ENCODE measurements around the gene VPS9D1. TPM values are rescaled to one million over a fixed set of nuclear protein-coding genes. Genes with fewer than 3 reads are reported as not detected.

VPS9D1 gene
- total RNA-seq, 1 donor from 2014 or later, result 3.4 TPM

DNA sequence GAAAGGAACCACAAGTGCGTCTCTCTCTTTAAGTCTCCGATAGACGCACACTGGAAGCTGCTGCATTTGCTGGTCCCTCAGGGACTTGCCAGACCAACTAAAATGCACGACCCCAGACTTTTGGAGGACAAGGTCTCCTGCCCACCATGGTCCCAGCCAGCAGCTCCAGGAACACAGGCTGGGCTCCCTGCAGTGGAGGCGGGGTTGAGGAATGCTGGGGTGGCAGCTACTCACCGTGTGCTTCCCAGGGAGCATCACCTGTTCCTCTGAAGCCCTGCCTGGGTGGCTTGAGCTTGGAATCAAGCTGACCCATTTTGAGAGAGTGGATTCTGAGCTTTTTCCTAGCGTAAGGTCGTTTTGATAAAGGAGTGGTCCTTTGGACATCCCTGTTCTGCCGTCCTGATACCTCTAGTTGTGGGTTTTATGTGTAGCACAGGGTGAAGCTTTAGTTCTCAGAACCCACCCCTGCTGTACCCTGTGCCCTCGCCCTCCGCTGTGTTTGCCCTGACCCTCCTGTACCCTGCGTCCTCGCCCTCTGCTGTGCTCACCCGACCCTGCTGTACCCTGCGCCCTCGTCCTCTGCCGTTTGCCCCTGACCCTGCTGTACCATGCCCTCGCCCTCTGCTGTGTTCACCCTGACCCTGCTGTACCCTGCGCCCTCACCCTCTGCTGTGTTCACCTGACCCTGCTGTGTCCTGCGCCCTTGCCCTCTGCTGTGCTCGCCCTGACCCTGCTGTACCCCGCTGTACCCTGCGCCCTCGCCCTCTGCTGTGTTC is 11.6 kb upstream of the VPS9D1 start:
- H3K36me3 ChIP-seq (ENCODE audit: control insufficient read depth, insufficient read depth, low read length), result peaks cover 47% of the 10 kb centered on the region
- H3K27me3 ChIP-seq (ENCODE audit: control insufficient read depth, insufficient read depth, low read length), result no peaks in the 10 kb centered on the region
- FAIRE-seq, result no peak
- TF ChIP-seq, protein P1, sequence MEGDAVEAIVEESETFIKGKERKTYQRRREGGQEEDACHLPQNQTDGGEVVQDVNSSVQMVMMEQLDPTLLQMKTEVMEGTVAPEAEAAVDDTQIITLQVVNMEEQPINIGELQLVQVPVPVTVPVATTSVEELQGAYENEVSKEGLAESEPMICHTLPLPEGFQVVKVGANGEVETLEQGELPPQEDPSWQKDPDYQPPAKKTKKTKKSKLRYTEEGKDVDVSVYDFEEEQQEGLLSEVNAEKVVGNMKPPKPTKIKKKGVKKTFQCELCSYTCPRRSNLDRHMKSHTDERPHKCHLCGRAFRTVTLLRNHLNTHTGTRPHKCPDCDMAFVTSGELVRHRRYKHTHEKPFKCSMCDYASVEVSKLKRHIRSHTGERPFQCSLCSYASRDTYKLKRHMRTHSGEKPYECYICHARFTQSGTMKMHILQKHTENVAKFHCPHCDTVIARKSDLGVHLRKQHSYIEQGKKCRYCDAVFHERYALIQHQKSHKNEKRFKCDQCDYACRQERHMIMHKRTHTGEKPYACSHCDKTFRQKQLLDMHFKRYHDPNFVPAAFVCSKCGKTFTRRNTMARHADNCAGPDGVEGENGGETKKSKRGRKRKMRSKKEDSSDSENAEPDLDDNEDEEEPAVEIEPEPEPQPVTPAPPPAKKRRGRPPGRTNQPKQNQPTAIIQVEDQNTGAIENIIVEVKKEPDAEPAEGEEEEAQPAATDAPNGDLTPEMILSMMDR (IDR thresholded peaks at IDR 0.05; ENCODE audit: insufficient read depth, low read length, severe bottlenecking), result no peak
- no peak overlapping the region for H3K4me3 ChIP-seq (ENCODE audit: low read depth, low read length)
- DNase-seq (ENCODE audit: low read depth), result no peak

DNA sequence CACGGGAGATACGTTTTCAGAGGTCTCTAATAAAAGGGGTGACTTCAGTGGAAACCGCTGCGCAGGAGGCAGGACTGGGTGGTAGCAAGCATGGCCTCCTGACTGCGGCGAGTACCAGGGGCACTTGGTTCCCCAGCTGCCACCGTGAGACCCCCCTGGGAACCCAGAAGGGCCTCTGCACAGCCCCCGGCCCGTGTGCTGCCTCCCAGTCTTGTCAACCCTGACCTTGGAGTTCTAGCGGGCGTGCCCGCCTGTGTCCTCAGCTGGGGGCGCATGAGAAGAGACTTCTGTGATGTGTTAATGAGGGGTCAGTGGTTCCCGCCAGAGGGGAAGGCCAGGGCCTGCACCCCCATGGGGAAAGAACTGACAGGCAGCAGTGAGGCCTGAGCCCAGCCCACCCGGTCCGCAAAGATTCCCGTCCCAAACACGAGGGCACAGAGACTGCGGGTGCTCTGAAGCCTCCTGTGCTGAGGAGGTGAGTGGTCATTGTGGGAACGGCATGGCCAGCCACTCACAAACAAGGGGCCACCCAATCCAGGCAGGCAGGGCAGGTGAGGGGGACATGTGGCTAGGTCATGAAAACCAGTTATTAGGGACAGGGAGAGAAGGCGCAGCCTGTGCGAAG is 10.0 kb upstream of the VPS9D1 start:
- Histone ChIP-seq H3K27me3 (ENCODE audit: control insufficient read depth, insufficient read depth, low read length) (no peaks in the 10 kb centered on the region), H3K36me3 (ENCODE audit: control insufficient read depth, insufficient read depth, low read length) (peaks cover 47% of the 10 kb centered on the region), H3K4me3 (ENCODE audit: low read depth, low read length) (no peak overlapping the region)
- DNase-seq (ENCODE audit: low read depth) (no peak), FAIRE-seq (no peak)
- TF ChIP-seq, protein P1 (IDR thresholded peaks at IDR 0.05; ENCODE audit: insufficient read depth, low read length, severe bottlenecking), result no peak

DNA sequence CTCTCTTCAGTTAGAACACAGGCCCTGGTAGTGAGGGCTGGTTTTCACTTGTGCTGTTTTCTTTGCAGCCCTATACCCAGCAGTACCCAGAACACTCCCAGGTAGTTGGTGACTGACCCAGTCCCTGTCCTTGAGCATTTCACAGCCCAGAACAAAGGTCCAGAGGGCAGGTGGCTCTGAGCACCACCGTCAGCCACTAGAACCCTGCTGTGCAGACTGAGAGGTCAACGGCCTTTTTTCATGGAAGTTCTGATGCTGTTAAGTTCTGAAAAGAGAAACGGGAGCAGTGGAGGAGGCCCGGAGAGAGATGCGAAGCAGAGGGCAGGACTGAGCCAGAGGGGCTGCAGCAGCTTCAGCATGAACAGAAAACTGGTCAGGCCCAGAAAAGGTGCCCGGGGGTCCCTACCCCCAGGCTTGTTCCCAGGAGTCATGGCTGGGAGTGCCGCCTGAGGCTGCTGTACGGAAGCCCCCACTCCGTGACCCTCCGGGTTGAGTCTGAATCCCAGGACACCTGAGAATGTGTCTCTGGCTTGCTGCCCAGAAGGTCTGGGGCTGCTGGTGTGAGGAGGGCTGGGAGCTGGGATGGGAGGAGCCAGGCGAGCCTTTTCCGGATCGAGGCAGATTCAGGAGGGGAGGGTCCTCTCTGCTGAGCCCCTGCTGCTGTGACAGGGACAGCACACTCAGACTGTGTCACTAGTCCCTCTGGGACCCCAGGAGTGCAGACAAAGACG is 9.3 kb upstream of the VPS9D1 start:
- no peaks in the 10 kb centered on the region for H3K27me3 ChIP-seq (ENCODE audit: control insufficient read depth, insufficient read depth, low read length)
- H3K36me3 ChIP-seq (ENCODE audit: control insufficient read depth, insufficient read depth, low read length), result peaks cover 47% of the 10 kb centered on the region
- TF ChIP-seq, protein P1 (IDR thresholded peaks at IDR 0.05; ENCODE audit: insufficient read depth, low read length, severe bottlenecking), result no peak
- no peak overlapping the region for H3K4me3 ChIP-seq (ENCODE audit: low read depth, low read length)
- DNase-seq (ENCODE audit: low read depth) (no peak), FAIRE-seq (no peak)

DNA sequence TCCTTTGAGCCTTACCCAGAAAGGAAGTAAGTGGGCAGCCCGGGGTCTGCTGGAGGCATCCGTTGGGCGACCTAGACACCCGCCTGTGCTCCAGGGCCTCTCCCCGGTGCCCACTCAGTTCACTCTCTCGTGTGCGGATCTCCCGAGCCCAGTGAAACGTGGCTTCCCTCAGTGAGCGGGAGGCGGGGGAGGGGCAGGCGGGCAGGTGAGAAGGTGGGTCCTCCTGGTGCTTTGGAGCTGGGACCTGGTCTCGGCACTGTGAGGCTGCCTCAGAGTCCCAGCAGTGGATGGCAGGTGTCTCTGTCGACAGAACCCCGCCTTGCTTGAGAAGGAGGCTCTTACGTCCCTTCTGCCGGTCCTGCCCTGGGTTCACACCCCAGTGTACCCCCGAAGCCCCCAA is 8.6 kb upstream of the VPS9D1 start:
- DNase-seq (ENCODE audit: low read depth) (no peak), FAIRE-seq (no peak)
- TF ChIP-seq, protein P1 (IDR thresholded peaks at IDR 0.05; ENCODE audit: insufficient read depth, low read length, severe bottlenecking), result no peak
- Histone ChIP-seq H3K36me3 (ENCODE audit: control insufficient read depth, insufficient read depth, low read length) (peaks cover 46% of the 10 kb centered on the region), H3K4me3 (ENCODE audit: low read depth, low read length) (no peak overlapping the region), H3K27me3 (ENCODE audit: control insufficient read depth, insufficient read depth, low read length) (no peaks in the 10 kb centered on the region)

DNA sequence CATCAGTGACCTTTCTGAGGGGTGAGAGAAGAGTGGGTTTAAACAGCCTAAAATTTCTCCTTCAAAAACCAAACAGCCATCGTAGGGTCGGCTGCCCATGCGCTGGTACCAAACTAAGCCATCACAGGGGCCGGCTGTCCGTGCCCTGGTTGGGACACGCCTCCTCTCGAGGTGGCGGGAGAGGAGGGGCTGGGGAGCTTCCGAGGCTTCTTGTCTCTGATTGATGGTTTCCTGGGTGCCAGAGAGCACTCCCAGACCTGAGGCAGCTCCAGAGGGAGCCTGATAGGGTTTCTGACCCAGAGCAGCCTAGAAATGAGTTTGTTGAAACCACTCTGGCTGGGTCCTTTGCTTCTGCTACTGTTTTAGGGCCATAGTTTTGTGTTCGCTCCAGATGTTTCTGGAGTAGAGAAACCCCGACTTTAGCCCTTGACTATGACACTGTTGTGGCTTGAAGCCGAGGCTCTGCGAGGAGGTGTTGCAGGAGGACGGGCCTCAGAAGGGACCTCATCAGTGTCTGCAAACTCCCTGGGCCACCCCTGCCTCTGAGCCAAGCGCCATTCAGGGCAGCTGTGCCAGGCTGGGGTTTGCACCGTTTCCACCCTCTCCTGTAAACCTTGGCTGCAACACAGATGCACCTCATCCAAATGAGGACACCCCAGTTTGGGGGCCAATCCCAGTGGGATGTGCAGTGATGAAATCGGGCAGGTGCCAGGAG is 6.9 kb upstream of the VPS9D1 start:
- Histone ChIP-seq H3K4me3 (ENCODE audit: low read depth, low read length) (no peak overlapping the region), H3K27me3 (ENCODE audit: control insufficient read depth, insufficient read depth, low read length) (no peaks in the 10 kb centered on the region), H3K36me3 (ENCODE audit: control insufficient read depth, insufficient read depth, low read length) (peaks cover 48% of the 10 kb centered on the region)
- FAIRE-seq (no peak), DNase-seq (ENCODE audit: low read depth) (no peak)
- TF ChIP-seq, protein P1 (IDR thresholded peaks at IDR 0.05; ENCODE audit: insufficient read depth, low read length, severe bottlenecking), result no peak
